GM12891 (cell line): ENCODE results near the gene CAMTA1.

Experiments used
- PAX5 ChIP-seq: IDR thresholded peaks from 2 replicates; pipeline ENCODE4 v1.6.1; 2011; ENCODE audit warnings: low read length, moderate library complexity, mild to moderate bottlenecking; ENCODE audit not compliant: insufficient read depth, severe bottlenecking
- POLR2A ChIP-seq: IDR thresholded peaks from 2 replicates; pipeline ENCODE4 v1.6.1; 2011; ENCODE audit warnings: low read depth, low read length, control low read depth
- POLR2AphosphoS5 ChIP-seq: IDR thresholded peaks from 2 replicates; pipeline ENCODE4 v1.6.1; 2011; ENCODE audit warnings: low read depth, low read length, control low read depth
- SPI1 ChIP-seq: IDR thresholded peaks from 2 replicates; pipeline ENCODE4 v1.6.1; 2011; ENCODE audit warnings: low read depth, low read length, control low read depth
- TAF1 ChIP-seq: IDR thresholded peaks from 2 replicates; pipeline ENCODE4 v1.6.1; 2011; ENCODE audit warnings: low read depth, low read length, control low read depth

DNA sequence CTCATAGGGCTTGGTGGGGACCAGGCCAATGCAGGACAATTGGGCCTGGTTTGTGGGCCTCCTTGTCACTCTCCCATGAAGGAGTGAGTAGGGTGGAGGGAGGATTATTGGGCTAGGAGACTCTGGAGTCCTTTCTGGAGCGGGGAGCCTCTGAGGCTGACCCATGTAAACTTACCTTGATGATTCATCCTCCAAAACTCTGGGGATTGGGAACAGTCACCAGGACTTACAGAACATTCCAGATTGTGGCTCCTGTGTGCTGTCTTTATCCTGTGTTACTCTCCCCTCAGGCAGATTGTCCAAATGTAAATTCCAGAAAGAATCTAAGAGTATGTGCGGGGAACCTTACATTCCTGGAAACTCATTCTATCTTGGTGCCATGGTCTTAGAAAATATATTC is 197.6 kb downstream of the CAMTA1 start:
- no peak for TF ChIP-seq POLR2AphosphoS5
- TF ChIP-seq POLR2A = no peak
- no peak for TF ChIP-seq TAF1
- TF ChIP-seq SPI1 = no peak
- TF ChIP-seq PAX5 = no peak
